GM12878 (cell line): ENCODE measurements around the gene LCLAT1. TPM values are rescaled to one million over a fixed set of nuclear protein-coding genes. Genes with fewer than 3 reads are reported as not detected.
"Not testable (repeated sequence)": the region's sequence is repeated elsewhere in the genome, so short reads cannot be mapped to it uniquely, and the experiment has no call there.

Experiments used
- ATAC-seq: fragments of 200-7000 bp; cut with Tn5 transposase; 3 replicates; pipeline ENCODE4 v1.9.1; 2020; ENCODE audit warnings: mild to moderate bottlenecking, moderate library complexity
- BruUV-seq: library from RNA; stranded (reverse); fragments of 400-500 nt; replicated peaks from 2 replicates; lab custom pipeline; 2021; lab: Mats Ljungman, UMichigan
- CTCF ChIA-PET: fragments of 300-600 bp; sonication (Branson Sonifier 250); formaldehyde crosslinking; extraction: SDS; loops from one replicate; lab custom pipeline; 2021; ENCODE audit warnings: inconsistent platforms; lab: Yijun Ruan, JAX
- POLR2A ChIA-PET: fragments of 350-600 bp; formaldehyde crosslinking; extraction: SDS; loops from one replicate; lab custom pipeline; 2021; ENCODE audit warnings: inconsistent platforms; lab: Charles Lee
- RAD21 ChIA-PET: fragments of 300-600 bp; sonication (Branson Sonifier 250); formaldehyde crosslinking; loops from one replicate; lab custom pipeline; 2023; ENCODE audit warnings: antibody characterized with exemption; ENCODE audit not compliant: unreplicated experiment; lab: Charles Lee
- SMC1A ChIA-PET: fragments of 300-600 bp; sonication (Branson Sonifier 250); formaldehyde crosslinking; loops from one replicate; lab custom pipeline; 2023; ENCODE audit not compliant: unreplicated experiment, uncharacterized antibody; lab: Charles Lee
- DNase-seq: peaks from one replicate; pipeline ENCODE4 v3.0.0-alpha.2; 2011; ENCODE audit warnings: low read depth, low spot score
- FAIRE-seq: peaks from 3 replicates; lab custom pipeline; 2011; peaks lifted over from hg19 to GRCh38; lab: Jason Lieb, UNC
- H2AFZ ChIP-seq: 2 replicates; pipeline ENCODE4 v1.6.0; 2011; ENCODE audit warnings: low read depth, low read length, control low read depth; ENCODE audit not compliant: control insufficient read depth
- H3K27ac ChIP-seq: 2 replicates; pipeline ENCODE4 v1.5.1; 2011; ENCODE audit warnings: control low read depth; ENCODE audit not compliant: control insufficient read depth, insufficient read depth
- H3K27me3 ChIP-seq, 2 experiments: replicated peaks in 1 of 2; 2 replicates each; pipeline versions ENCODE4 v1.6.0 to v1.6.1; 2011; ENCODE audit warnings: low read length in 1 of 2; ENCODE audit not compliant: control insufficient read depth in 2 of 2, insufficient read depth in 2 of 2
- H3K36me3 ChIP-seq, 2 experiments: 2 replicates each; pipeline ENCODE4 v1.5.1; 2011; ENCODE audit warnings: low read length in 1 of 2; ENCODE audit not compliant: control insufficient read depth in 2 of 2, insufficient read depth in 2 of 2
- H3K4me1 ChIP-seq: 2 replicates; pipeline ENCODE4 v1.6.1; 2011; ENCODE audit warnings: mild to moderate bottlenecking, low read length, moderate library complexity, mixed read lengths; ENCODE audit not compliant: control insufficient read depth, insufficient read depth
- H3K4me2 ChIP-seq: 2 replicates; pipeline ENCODE4 v1.6.0; 2011; ENCODE audit warnings: control low read depth; ENCODE audit not compliant: control insufficient read depth, insufficient read depth
- H3K4me3 ChIP-seq: fragments of 200-600 bp; sonication (generic); 2 replicates; pipeline ENCODE4 v1.5.1; 2016
- H3K79me2 ChIP-seq: 2 replicates; pipeline ENCODE4 v1.6.0; 2011; ENCODE audit warnings: low read length; ENCODE audit not compliant: control insufficient read depth, insufficient read depth
- H3K9ac ChIP-seq: 2 replicates; pipeline ENCODE4 v1.8.0; 2011; ENCODE audit warnings: low read length, control low read depth, mixed read lengths; ENCODE audit not compliant: control insufficient read depth, insufficient read depth
- H3K9me3 ChIP-seq: replicated peaks from 3 replicates; pipeline ENCODE4 v1.5.1; 2011; ENCODE audit warnings: mild to moderate bottlenecking, low read length; ENCODE audit not compliant: control insufficient read depth, insufficient read depth
- H4K20me1 ChIP-seq: 2 replicates; pipeline ENCODE4 v1.6.0; 2011; ENCODE audit not compliant: control insufficient read depth, insufficient read depth
- E4F1 ChIP-seq: fragments of 450-650 bp; IDR thresholded peaks from 2 replicates; pipeline ENCODE4 v1.6.1; 2018; ENCODE audit warnings: borderline replicate concordance, mild to moderate bottlenecking; ENCODE audit not compliant: partially characterized antibody
- FOS ChIP-seq: IDR thresholded peaks from 3 replicates; pipeline ENCODE4 v1.6.1; 2011; ENCODE audit warnings: borderline replicate concordance; ENCODE audit not compliant: insufficient read length; ENCODE audit errors: extremely low read depth
- NR2F1 ChIP-seq: fragments of 450-650 bp; conservative IDR thresholded peaks from 2 replicates; pipeline ENCODE4 v1.6.1; 2017; ENCODE audit warnings: mild to moderate bottlenecking
- RFX5 ChIP-seq: IDR thresholded peaks from 2 replicates; pipeline ENCODE4 v1.6.1; 2011; ENCODE audit warnings: low read depth, low read length, improper control_type of control experiment
- SPI1 ChIP-seq: IDR thresholded peaks from 2 replicates; pipeline ENCODE4 v1.6.1; 2011; ENCODE audit warnings: low read depth, mild to moderate bottlenecking, low read length, moderate library complexity, borderline replicate concordance; ENCODE audit not compliant: insufficient read depth
- SRF ChIP-seq, 2 experiments: IDR thresholded peaks; 2 replicates each; pipeline ENCODE4 v1.6.1; 2011; ENCODE audit warnings: low read depth in 2 of 2, low read length in 2 of 2, mild to moderate bottlenecking in 1 of 2, moderate library complexity in 1 of 2
- WGBS: methylation state at CpG from one replicate; pipeline ENCODE4 v1.1.6; 2016; ENCODE audit warnings: low lambda C conversion rate; ENCODE audit not compliant: insufficient replicate concordance, insufficient coverage; ENCODE audit errors: missing lambda C conversion rate; 5-methylcytosine and 5-hydroxymethylcytosine counted together
- in situ Hi-C: fragments of 300-500 bp; cut with MboI; formaldehyde crosslinking; loops from 9 replicates; pipeline ENCODE4 v1.14.3; 2018; ENCODE audit warnings: mixed read lengths
- intact Hi-C: fragments of 100-400 bp; cut with micrococcal nuclease; formaldehyde crosslinking; loops from one replicate; pipeline ENCODE4 v1.14.2; 2022; ENCODE audit not compliant: unreplicated experiment
- polyA plus RNA-seq, 11 experiments: library from polyadenylated mRNA; depleted of rRNA in 4 of 11; unstranded in 6 of 11; stranded (reverse) in 5 of 11; fragments of >200 nt; fragmentation: Nextera tagmentation in 4 of 11; fragmentation: Illumina TruSeq in 1 of 11; extraction: Ambion mirVana in 4 of 11; extraction: Trizol in 1 of 11; gene quantifications; 1 replicate in 1 of 11; 2 replicates in 10 of 11; pipeline versions ENCODE4 v1.2.1 to v1.2.3, GENCODE V29; 2011 to 2016; ENCODE audit warnings: inconsistent platforms in 2 of 11, missing spikeins in 2 of 11, low read depth in 1 of 11
- total RNA-seq, 4 experiments: library from RNA; depleted of rRNA in 3 of 4; stranded (reverse); fragments of >200 nt in 3 of 4; fragmentation: Illumina TruSeq in 1 of 4; extraction: Trizol in 1 of 4; gene quantifications; 2 replicates each; pipeline versions ENCODE4 v1.2.1 to v1.2.3, GENCODE V29; 2013 to 2021
- TF ChIP-seq, protein P1 (sequence below): IDR thresholded peaks from 2 replicates; pipeline ENCODE4 v1.6.1; 2012; ENCODE audit warnings: mild to moderate bottlenecking, low read depth, low read length

Gene LCLAT1
- total and polyA plus RNA-seq, 10 of the 15 experiments (the other 5 are each of a cell fraction or from before 2014, with no cell fraction given), result 8.1 to 33.0 (median 15.9) TPM

DNA sequence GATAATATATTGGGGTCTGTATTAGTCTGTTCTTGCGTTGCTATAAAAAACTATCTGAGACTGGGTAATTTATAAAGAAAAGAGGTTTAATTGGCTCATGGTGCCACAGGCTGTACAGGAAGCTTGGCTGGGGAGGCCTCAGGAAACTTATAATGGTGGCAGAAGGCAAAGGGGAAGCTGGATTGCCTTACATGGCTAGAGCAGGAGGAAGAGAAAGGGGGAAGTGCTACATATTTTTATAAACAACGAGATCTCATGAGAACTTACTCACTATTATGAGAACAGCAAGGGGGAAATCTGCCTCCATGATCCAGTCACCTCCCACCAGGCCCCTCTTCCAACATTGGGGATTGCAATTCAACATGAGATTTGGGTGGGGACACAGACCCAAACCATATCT is 48.9 kb downstream of the LCLAT1 start:
- H3K9ac ChIP-seq, in situ Hi-C loops, H3K27me3 ChIP-seq, DNase-seq, H3K27ac ChIP-seq, H4K20me1 ChIP-seq, H3K4me3 ChIP-seq, H2AFZ ChIP-seq, BruUV-seq, ATAC-seq, H3K79me2 ChIP-seq, H3K36me3 ChIP-seq, RAD21 ChIA-PET, CTCF ChIA-PET, intact Hi-C loops, FAIRE-seq, H3K4me2 ChIP-seq, H3K4me1 ChIP-seq: not testable (repeated sequence)
- SMC1A ChIA-PET, result interaction anchor here (0.9 kb wide), 1 partner anchor 9 kb away, joined by 4 read pairs; no protein-coding TSS in a partner anchor
- WGBS, result 47% methylated on average over 2 of the region's 2 CpGs
- TF ChIP-seq SRF (IDR thresholded peaks at IDR 0.05; ENCODE audit: low read depth in 2 of 2, low read length in 2 of 2) (0 out of 4 replicates have a peak, but pooled peaks of 1 of the 2 experiments have one; percentile 16), SPI1 (peak; percentile 24; the same call in 1 of the 2 replicates)
- peaks cover 13% of the 10 kb centered on the region for H3K9me3 ChIP-seq
- POLR2A ChIA-PET, result interaction anchor here (0.8 kb wide), 1 partner anchor 10 kb away, joined by 3 read pairs; no protein-coding TSS in a partner anchor

DNA sequence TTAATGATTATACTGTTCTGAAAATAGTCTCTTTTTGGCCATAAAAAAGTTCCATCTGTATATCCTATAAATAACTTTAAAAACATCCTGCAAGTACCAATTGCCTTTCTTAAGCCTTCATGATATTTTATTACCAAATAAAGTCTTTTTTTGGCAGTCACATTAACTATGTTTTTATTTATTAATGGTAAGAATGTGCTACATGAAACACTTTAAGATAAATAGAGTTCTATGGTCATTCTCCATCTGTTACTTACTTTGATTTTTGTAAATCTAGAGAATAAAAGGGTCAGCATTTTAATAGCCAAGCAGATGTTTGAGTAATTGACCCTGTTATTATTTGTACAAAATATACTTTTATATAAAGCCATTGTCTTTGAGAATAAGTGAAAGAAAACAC is 52.6 kb downstream of the LCLAT1 start:
- Histone ChIP-seq H3K79me2 (no peaks in the 10 kb centered on the region; the same call in none of the 2 replicates), H3K27me3 (no peaks in the 10 kb centered on the region), H4K20me1 (no peaks in the 10 kb centered on the region), H3K4me3 (no peak overlapping the region), H3K9ac (no peak overlapping the region), H3K36me3 (no peaks in the 10 kb centered on the region; a peak in 1 of 4 replicates), H3K9me3 (peaks cover 19% of the 10 kb centered on the region), H3K4me2 (no peak overlapping the region), H3K4me1 (peaks cover 1% of the 10 kb centered on the region), H3K27ac (no peak overlapping the region), H2AFZ (no peak overlapping the region)
- CTCF ChIA-PET, result no interaction called here
- FAIRE-seq (no peak), ATAC-seq (no peak), DNase-seq (no peak)
- POLR2A ChIA-PET, result no interaction called here
- intact Hi-C loops, result loop anchor here (10.0 kb wide), 1 partner anchor 125 kb away; no protein-coding TSS in a partner anchor
- SMC1A ChIA-PET, result no interaction called here
- no TSS peak for BruUV-seq
- RAD21 ChIA-PET, result no interaction called here
- in situ Hi-C loops, result no loop called here
- TF ChIP-seq FOS (no peak), RFX5 (no peak), NR2F1 (no peak), E4F1 (no peak)
- TF ChIP-seq, protein P1, sequence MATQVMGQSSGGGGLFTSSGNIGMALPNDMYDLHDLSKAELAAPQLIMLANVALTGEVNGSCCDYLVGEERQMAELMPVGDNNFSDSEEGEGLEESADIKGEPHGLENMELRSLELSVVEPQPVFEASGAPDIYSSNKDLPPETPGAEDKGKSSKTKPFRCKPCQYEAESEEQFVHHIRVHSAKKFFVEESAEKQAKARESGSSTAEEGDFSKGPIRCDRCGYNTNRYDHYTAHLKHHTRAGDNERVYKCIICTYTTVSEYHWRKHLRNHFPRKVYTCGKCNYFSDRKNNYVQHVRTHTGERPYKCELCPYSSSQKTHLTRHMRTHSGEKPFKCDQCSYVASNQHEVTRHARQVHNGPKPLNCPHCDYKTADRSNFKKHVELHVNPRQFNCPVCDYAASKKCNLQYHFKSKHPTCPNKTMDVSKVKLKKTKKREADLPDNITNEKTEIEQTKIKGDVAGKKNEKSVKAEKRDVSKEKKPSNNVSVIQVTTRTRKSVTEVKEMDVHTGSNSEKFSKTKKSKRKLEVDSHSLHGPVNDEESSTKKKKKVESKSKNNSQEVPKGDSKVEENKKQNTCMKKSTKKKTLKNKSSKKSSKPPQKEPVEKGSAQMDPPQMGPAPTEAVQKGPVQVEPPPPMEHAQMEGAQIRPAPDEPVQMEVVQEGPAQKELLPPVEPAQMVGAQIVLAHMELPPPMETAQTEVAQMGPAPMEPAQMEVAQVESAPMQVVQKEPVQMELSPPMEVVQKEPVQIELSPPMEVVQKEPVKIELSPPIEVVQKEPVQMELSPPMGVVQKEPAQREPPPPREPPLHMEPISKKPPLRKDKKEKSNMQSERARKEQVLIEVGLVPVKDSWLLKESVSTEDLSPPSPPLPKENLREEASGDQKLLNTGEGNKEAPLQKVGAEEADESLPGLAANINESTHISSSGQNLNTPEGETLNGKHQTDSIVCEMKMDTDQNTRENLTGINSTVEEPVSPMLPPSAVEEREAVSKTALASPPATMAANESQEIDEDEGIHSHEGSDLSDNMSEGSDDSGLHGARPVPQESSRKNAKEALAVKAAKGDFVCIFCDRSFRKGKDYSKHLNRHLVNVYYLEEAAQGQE, result no peak
